Embryonic facial prominence (tissue), 1 donor: ENCODE data around the gene NAGS.
"Not testable (repeated sequence)": the region's sequence is repeated elsewhere in the genome, so short reads cannot be mapped to it uniquely, and the experiment has no call there.

ENCODE experiments used
- DNase-seq: peaks from one replicate; pipeline ENCODE4 v3.0.0-alpha.2; 2016; ENCODE audit errors: extremely low spot score

Gene NAGS

GRCh38 chr17:44039829-44040635 lies 35.6 kb downstream of the NAGS start:
- no peak for DNase-seq

GRCh38 chr17:44043272-44043696 lies 38.9 kb downstream of the NAGS start:
- no peak for DNase-seq

GRCh38 chr17:44044071-44044470 lies 39.6 kb downstream of the NAGS start:
- DNase-seq = no peak

GRCh38 chr17:44045486-44045885 lies 41.1 kb downstream of the NAGS start:
- no peak for DNase-seq

GRCh38 chr17:44046893-44047292 lies 42.5 kb downstream of the NAGS start:
- not testable (repeated sequence) for DNase-seq

- no peak for DNase-seq
Observed at GRCh38 chr17:44049294-44050060, 45.1 kb downstream of the NAGS start.

- DNase-seq = no peak
Observed at GRCh38 chr17:44053125-44053872, 48.9 kb downstream of the NAGS start.
